Epithelial cell of proximal tubule (primary cell): ENCODE data around the gene GUF1. TPM values are rescaled to one million over a fixed set of nuclear protein-coding genes. Genes with fewer than 3 reads are reported as not detected.

Experiments used
- DNase-seq: peaks from one replicate; pipeline ENCODE4 v3.0.0-alpha.2; 2011; ENCODE audit warnings: low read depth
- H3K4me3 ChIP-seq: 2 replicates; pipeline ENCODE4 v1.5.1; 2011; ENCODE audit warnings: low read depth, mild to moderate bottlenecking, low read length
- total RNA-seq: library from RNA; depleted of rRNA; stranded (reverse); fragments of >200 nt; gene quantifications from 2 replicates; pipeline ENCODE4 v1.2.3, GENCODE V29; 2015
- TF ChIP-seq, protein P1 (sequence below): conservative IDR thresholded peaks from 2 replicates; pipeline ENCODE4 v1.5.1; 2012; ENCODE audit warnings: low read depth, mild to moderate bottlenecking, low read length

Gene GUF1
- total RNA-seq: 15.3 and 17.5 TPM in 2 replicates

GRCh38 chr4:44678094-44679041 lies at the start of gene GUF1:
Gene GUF1, plus strand, starts transcription at chr4:44678420. Its CDS starts 203 bp downstream, at chr4:44678623.
- TF ChIP-seq, protein P1, sequence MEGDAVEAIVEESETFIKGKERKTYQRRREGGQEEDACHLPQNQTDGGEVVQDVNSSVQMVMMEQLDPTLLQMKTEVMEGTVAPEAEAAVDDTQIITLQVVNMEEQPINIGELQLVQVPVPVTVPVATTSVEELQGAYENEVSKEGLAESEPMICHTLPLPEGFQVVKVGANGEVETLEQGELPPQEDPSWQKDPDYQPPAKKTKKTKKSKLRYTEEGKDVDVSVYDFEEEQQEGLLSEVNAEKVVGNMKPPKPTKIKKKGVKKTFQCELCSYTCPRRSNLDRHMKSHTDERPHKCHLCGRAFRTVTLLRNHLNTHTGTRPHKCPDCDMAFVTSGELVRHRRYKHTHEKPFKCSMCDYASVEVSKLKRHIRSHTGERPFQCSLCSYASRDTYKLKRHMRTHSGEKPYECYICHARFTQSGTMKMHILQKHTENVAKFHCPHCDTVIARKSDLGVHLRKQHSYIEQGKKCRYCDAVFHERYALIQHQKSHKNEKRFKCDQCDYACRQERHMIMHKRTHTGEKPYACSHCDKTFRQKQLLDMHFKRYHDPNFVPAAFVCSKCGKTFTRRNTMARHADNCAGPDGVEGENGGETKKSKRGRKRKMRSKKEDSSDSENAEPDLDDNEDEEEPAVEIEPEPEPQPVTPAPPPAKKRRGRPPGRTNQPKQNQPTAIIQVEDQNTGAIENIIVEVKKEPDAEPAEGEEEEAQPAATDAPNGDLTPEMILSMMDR: peak; percentile 12
- peak within 1 kb of the TSS; percentile 92 for H3K4me3 ChIP-seq
- DNase-seq: peak; percentile 48

GRCh38 chr4:44629280-44629866 lies 48.8 kb upstream of the GUF1 start:
- no peak for DNase-seq
- TF ChIP-seq, protein P1: peak; percentile 77
- no peak overlapping the region for H3K4me3 ChIP-seq

DNA sequence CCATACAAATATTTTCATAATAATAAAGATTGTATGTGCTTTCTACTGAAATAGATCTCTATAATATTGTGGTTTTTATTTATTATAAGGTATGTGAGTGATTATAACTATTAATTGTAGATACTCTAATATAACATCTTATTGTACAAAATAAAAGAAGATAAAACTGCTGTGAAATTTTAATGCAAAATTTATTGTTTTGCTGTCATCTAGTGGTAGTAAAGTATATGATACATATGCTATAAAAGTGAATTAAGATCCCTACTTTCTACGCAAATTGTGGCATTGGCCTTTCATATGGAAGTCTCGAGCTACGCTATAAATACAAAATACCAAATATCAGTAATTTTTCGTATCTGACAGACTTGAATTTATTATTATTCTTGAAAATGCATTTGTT lies 46.1 kb upstream of the GUF1 start:
- TF ChIP-seq, protein P1: peak; percentile 12
- no peak for DNase-seq
- H3K4me3 ChIP-seq: no peak overlapping the region

GRCh38 chr4:44632733-44633132 lies 45.5 kb upstream of the GUF1 start:
- no peak for DNase-seq
- H3K4me3 ChIP-seq: no peak overlapping the region
- TF ChIP-seq, protein P1: no peak

DNA sequence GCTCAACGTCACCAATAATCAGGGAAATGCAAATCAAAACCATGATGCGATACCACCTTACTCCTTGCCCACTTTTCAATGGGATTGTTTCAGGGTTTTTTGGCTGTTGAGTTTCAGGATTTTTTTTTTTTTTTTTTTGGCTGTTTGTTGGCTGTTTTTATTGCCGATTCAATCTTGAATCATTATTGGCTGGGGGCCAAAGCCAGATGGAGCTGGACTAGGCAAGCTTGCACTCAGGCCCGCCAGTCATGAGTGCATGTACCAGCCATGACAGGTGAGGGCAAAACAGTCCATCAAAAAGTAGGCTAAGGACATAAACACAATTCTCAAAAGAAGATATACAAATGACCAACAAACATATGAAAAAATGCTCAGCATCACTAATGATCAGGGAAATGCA lies 40.1 kb upstream of the GUF1 start:
- TF ChIP-seq, protein P1: no peak
- DNase-seq: no peak
- H3K4me3 ChIP-seq: no peak overlapping the region

- TF ChIP-seq, protein P1: no peak
- DNase-seq: no peak
- H3K4me3 ChIP-seq: no peak overlapping the region
Measured at GRCh38 chr4:44646151-44646550, 32.1 kb upstream of the GUF1 start.
